H1 (cell line): ENCODE data around the gene FAN1. TPM values are rescaled to one million over a fixed set of nuclear protein-coding genes. Genes with fewer than 3 reads are reported as not detected.

Experiments
- CTCF ChIA-PET: fragments of 300-600 bp; sonication (Branson Sonifier 250); formaldehyde crosslinking; loops from one replicate; lab custom pipeline; 2021; ENCODE audit not compliant: partially characterized antibody; lab: Charles Lee
- POLR2A ChIA-PET: fragments of 300-600 bp; sonication (Branson Sonifier 250); formaldehyde crosslinking; loops from one replicate; lab custom pipeline; 2021; ENCODE audit warnings: inconsistent platforms; ENCODE audit not compliant: partially characterized antibody; lab: Charles Lee
- DNase-seq, 2 experiments: peaks; one replicate each; pipeline versions ENCODE4 v3.0.0 to v3.0.0-alpha.2; 2010 to 2022; ENCODE audit warnings: low spot score in 2 of 2, low read depth in 1 of 2, mixed read lengths in 1 of 2
- FAIRE-seq: peaks from 2 replicates; lab custom pipeline; 2011; peaks lifted over from hg19 to GRCh38; lab: Jason Lieb, UNC
- H2AFZ ChIP-seq: 2 replicates; pipeline ENCODE4 v1.8.1; 2012; ENCODE audit warnings: low read length, inconsistent platforms
- H2AK5ac ChIP-seq: 2 replicates; pipeline ENCODE4 v1.6.1; 2013; ENCODE audit warnings: low read depth, low read length
- H2BK120ac ChIP-seq: replicated peaks from 2 replicates; pipeline ENCODE3; 2013; ENCODE audit warnings: low read depth, low read length, inconsistent platforms
- H2BK12ac ChIP-seq: 2 replicates; pipeline ENCODE4 v1.6.1; 2013; ENCODE audit warnings: low read depth, low read length
- H2BK15ac ChIP-seq: 2 replicates; pipeline ENCODE4 v1.6.1; 2013; ENCODE audit warnings: low read length
- H2BK20ac ChIP-seq: 2 replicates; pipeline ENCODE4 v1.6.1; 2013; ENCODE audit warnings: low read length
- H2BK5ac ChIP-seq: 2 replicates; pipeline ENCODE4 v1.6.1; 2013; ENCODE audit warnings: low read depth, low read length
- H3K14ac ChIP-seq: 2 replicates; pipeline ENCODE4 v1.6.1; 2013; ENCODE audit warnings: inconsistent platforms; ENCODE audit not compliant: insufficient read length
- H3K18ac ChIP-seq: 2 replicates; pipeline ENCODE4 v1.6.1; 2013; ENCODE audit warnings: low read length; ENCODE audit errors: extremely low read depth
- H3K23ac ChIP-seq: 2 replicates; pipeline ENCODE4 v1.6.1; 2013; ENCODE audit warnings: inconsistent platforms; ENCODE audit not compliant: insufficient read length
- H3K23me2 ChIP-seq: 2 replicates; pipeline ENCODE4 v1.6.1; 2013; ENCODE audit warnings: low read depth, low read length
- H3K27ac ChIP-seq: 2 replicates; pipeline ENCODE4 v1.6.1; 2011; ENCODE audit warnings: low read depth, low read length, inconsistent platforms
- H3K27me3 ChIP-seq, 4 experiments: replicated peaks in 1 of 4; 1 replicate in 1 of 4; 2 replicates in 3 of 4; pipeline versions ENCODE4 v1.6.1 to v1.8.1; 2011 to 2013; ENCODE audit warnings: low read length in 3 of 4, mild to moderate bottlenecking in 3 of 4, inconsistent platforms in 2 of 4, mixed read lengths in 2 of 4, moderate library complexity in 1 of 4; ENCODE audit not compliant: control insufficient read depth in 3 of 4, insufficient read depth in 3 of 4; ENCODE audit errors: extremely low read depth in 1 of 4
- H3K36me3 ChIP-seq, 4 experiments: 2 replicates each; pipeline versions ENCODE4 v1.6.1 to v1.8.1; 2011 to 2013; ENCODE audit warnings: mild to moderate bottlenecking in 4 of 4, low read length in 3 of 4, moderate library complexity in 2 of 4, control low read depth in 1 of 4, inconsistent platforms in 1 of 4; ENCODE audit not compliant: insufficient read depth in 4 of 4, control insufficient read depth in 2 of 4
- H3K4ac ChIP-seq: replicated peaks from 2 replicates; pipeline ENCODE3; 2013; ENCODE audit warnings: low read length, low read depth, mixed read lengths, inconsistent platforms; ENCODE audit not compliant: insufficient read length
- H3K4me1 ChIP-seq, 4 experiments: replicated peaks in 1 of 4; 1 replicate in 1 of 4; 2 replicates in 3 of 4; pipeline versions ENCODE4 v1.6.1 to v1.8.1; 2011 to 2013; ENCODE audit warnings: low read length in 3 of 4, inconsistent platforms in 2 of 4, mixed read lengths in 1 of 4; ENCODE audit not compliant: insufficient read depth in 4 of 4, control insufficient read depth in 3 of 4
- H3K4me2 ChIP-seq, 2 experiments: 2 replicates each; pipeline versions ENCODE4 v1.6.1 to v1.8.1; 2011 to 2013; ENCODE audit warnings: low read depth in 2 of 2, low read length in 2 of 2, control low read depth in 1 of 2, inconsistent platforms in 1 of 2, mild to moderate bottlenecking in 1 of 2; ENCODE audit not compliant: insufficient read depth in 1 of 2
- H3K4me3 ChIP-seq, 4 experiments: fragments of 200-600, 300-600 bp in 1 of 4; sonication (generic), shearing (Covaris generic), sonication (Bioruptor Twin) in 1 of 4; 2 replicates each; pipeline versions ENCODE4 v1.5.1 to v1.8.1; 2011 to 2016; ENCODE audit warnings: low read length in 4 of 4, low read depth in 3 of 4, control low read depth in 2 of 4, inconsistent platforms in 2 of 4, mild to moderate bottlenecking in 2 of 4, mixed read lengths in 1 of 4, moderate library complexity in 1 of 4; ENCODE audit not compliant: insufficient read depth in 2 of 4; ENCODE audit errors: extremely low read depth in 1 of 4
- H3K56ac ChIP-seq: replicated peaks from 2 replicates; pipeline ENCODE3; 2013; ENCODE audit warnings: low read depth, mild to moderate bottlenecking, mixed read lengths, low read length, inconsistent platforms; ENCODE audit not compliant: insufficient read length
- H3K79me1 ChIP-seq: 2 replicates; pipeline ENCODE4 v1.6.1; 2013; ENCODE audit warnings: low read depth, low read length, control low read depth
- H3K79me2 ChIP-seq, 2 experiments: 2 replicates each; pipeline versions ENCODE4 v1.6.1 to v1.8.1; 2012 to 2013; ENCODE audit warnings: low read length in 2 of 2, mild to moderate bottlenecking in 2 of 2, inconsistent platforms in 1 of 2; ENCODE audit not compliant: insufficient read depth in 2 of 2, control insufficient read depth in 1 of 2
- H3K9ac ChIP-seq, 4 experiments: replicated peaks in 1 of 4; 1 replicate in 1 of 4; 2 replicates in 3 of 4; pipeline versions ENCODE4 v1.6.1 to v1.8.1; 2011 to 2013; ENCODE audit warnings: low read depth in 3 of 4, low read length in 3 of 4, control low read depth in 2 of 4, mild to moderate bottlenecking in 2 of 4, moderate library complexity in 2 of 4, inconsistent platforms in 1 of 4; ENCODE audit errors: extremely low read depth in 1 of 4
- H3K9me3 ChIP-seq, 2 experiments: 2 replicates each; pipeline versions ENCODE4 v1.6.1 to v1.8.1; 2012 to 2013; ENCODE audit warnings: mild to moderate bottlenecking in 2 of 2, moderate library complexity in 2 of 2, control low read depth in 1 of 2, inconsistent platforms in 1 of 2, low read depth in 1 of 2, low read length in 1 of 2, mixed read lengths in 1 of 2; ENCODE audit not compliant: insufficient read depth in 2 of 2
- H4K20me1 ChIP-seq, 2 experiments: replicated peaks in 1 of 2; 2 replicates each; pipeline versions ENCODE3 to v1.8.1; 2011 to 2013; ENCODE audit warnings: inconsistent platforms in 2 of 2, low read length in 2 of 2, mild to moderate bottlenecking in 1 of 2; ENCODE audit not compliant: insufficient read depth in 2 of 2, control insufficient read depth in 1 of 2
- H4K5ac ChIP-seq: 2 replicates; pipeline ENCODE4 v1.6.1; 2013; ENCODE audit warnings: low read length, low read depth, mixed read lengths, inconsistent platforms; ENCODE audit not compliant: insufficient read length
- H4K8ac ChIP-seq: 2 replicates; pipeline ENCODE4 v1.8.0; 2013; ENCODE audit warnings: mild to moderate bottlenecking, moderate library complexity, low read length, inconsistent platforms; ENCODE audit not compliant: insufficient read depth; ENCODE audit errors: extremely low read depth
- H4K91ac ChIP-seq: replicated peaks from 2 replicates; pipeline ENCODE3; 2013; ENCODE audit warnings: low read length, mixed read lengths, inconsistent platforms; ENCODE audit not compliant: insufficient read length
- ATF2 ChIP-seq: IDR thresholded peaks from 2 replicates; pipeline ENCODE4 v1.6.1; 2012; ENCODE audit warnings: low read length, inconsistent platforms
- CEBPB ChIP-seq: IDR thresholded peaks from 2 replicates; pipeline ENCODE4 v1.6.1; 2012; ENCODE audit warnings: low read depth, low read length
- JUN ChIP-seq: IDR thresholded peaks from 2 replicates; pipeline ENCODE4 v1.6.1; 2011; ENCODE audit warnings: low read depth, mild to moderate bottlenecking, improper control_type of control experiment, low read length
- JUND ChIP-seq: IDR thresholded peaks from 2 replicates; pipeline ENCODE4 v1.6.1; 2011; ENCODE audit warnings: mild to moderate bottlenecking, improper control_type of control experiment, low read length
- KDM1A ChIP-seq: fragments of 200-600, 300-600 bp; sonication (generic); IDR thresholded peaks from 2 replicates; pipeline ENCODE4 v1.7.1; 2016; ENCODE audit warnings: mild to moderate bottlenecking, low read length, borderline replicate concordance
- KDM4A ChIP-seq: IDR thresholded peaks from one replicate; pipeline ENCODE4 v1.7.1; 2012; ENCODE audit warnings: low read depth, mild to moderate bottlenecking, moderate library complexity, low read length, inconsistent platforms; ENCODE audit not compliant: severe bottlenecking
- POLR2A ChIP-seq, 2 experiments: IDR thresholded peaks; 1 replicate in 1 of 2; 2 replicates in 1 of 2; pipeline ENCODE4 v1.6.1; 2011; ENCODE audit warnings: low read depth in 2 of 2, low read length in 2 of 2, mild to moderate bottlenecking in 2 of 2; ENCODE audit errors: control extremely low read depth in 1 of 2
- RNF2 ChIP-seq: fragments of 200-900, 300-1000 bp; sonication (generic); IDR thresholded peaks from 2 replicates; pipeline ENCODE4 v1.7.1; 2016; ENCODE audit warnings: borderline replicate concordance, low read depth, mild to moderate bottlenecking, antibody characterized with exemption, low read length; ENCODE audit not compliant: poor library complexity, severe bottlenecking; ENCODE audit errors: missing control alignments
- SAP30 ChIP-seq: fragments of 300-600 bp; sonication (generic); IDR thresholded peaks from 2 replicates; pipeline ENCODE4 v1.7.1; 2012; ENCODE audit warnings: low read length, moderate library complexity, mild to moderate bottlenecking, inconsistent platforms; ENCODE audit not compliant: insufficient read depth, insufficient replicate concordance
- SP1 ChIP-seq: IDR thresholded peaks from 2 replicates; pipeline ENCODE4 v1.6.1; 2011; ENCODE audit warnings: low read depth, low read length
- SP2 ChIP-seq: IDR thresholded peaks from 2 replicates; pipeline ENCODE4 v1.6.1; 2012; ENCODE audit warnings: mild to moderate bottlenecking, low read length, inconsistent platforms
- TAF1 ChIP-seq: IDR thresholded peaks from 2 replicates; pipeline ENCODE4 v1.6.1; 2011; ENCODE audit warnings: mild to moderate bottlenecking, low read depth, low read length
- YY1 ChIP-seq: IDR thresholded peaks from 2 replicates; pipeline ENCODE4 v1.6.1; 2011; ENCODE audit warnings: low read depth, mild to moderate bottlenecking, low read length
- WGBS, 2 experiments: shearing (Covaris generic) in 1 of 2; methylation state at CpG; one replicate each; pipeline versions ENCODE4 v1.1.6 to v1.1.7; 2013 to 2015; ENCODE audit warnings: low lambda C conversion rate in 2 of 2, mixed read lengths in 2 of 2, inconsistent platforms in 1 of 2, low coverage in 1 of 2, missing lambda C conversion rate in 1 of 2; ENCODE audit not compliant: insufficient replicate concordance in 2 of 2, insufficient coverage in 1 of 2, insufficient read length in 1 of 2; ENCODE audit errors: extremely low coverage in 1 of 2, missing lambda C conversion rate in 1 of 2; 5-methylcytosine and 5-hydroxymethylcytosine counted together
- polyA plus RNA-seq, 7 experiments: library from polyadenylated mRNA; depleted of rRNA in 3 of 7; stranded (reverse) in 5 of 7; unstranded in 2 of 7; fragments of >200 nt in 5 of 7; fragments of 200-250 nt in 2 of 7; gene quantifications; 1 replicate in 5 of 7; 2 replicates in 1 of 7; 4 replicates in 1 of 7; pipeline versions ENCODE4 v1.2.1 to v1.2.3, GENCODE V29; 2011 to 2013; ENCODE audit warnings: missing spikeins in 2 of 7, mixed read lengths in 2 of 7
- total RNA-seq: library from RNA; stranded (reverse); fragmentation: NEBNext Ultra II Directional; extraction: Animal tissue kit (Norgen Biotek cat#: 25700); gene quantifications from 2 replicates; pipeline ENCODE4 v1.2.1, GENCODE V29; 2021

Gene FAN1
- total and polyA plus RNA-seq, 2 of the 8 experiments (the other 6 are each of a cell fraction or from before 2014, with no cell fraction given) = 8.6 to 24.9 TPM

- H3K27ac ChIP-seq = no peak overlapping the region
- DNase-seq = no peak
- no peak overlapping the region for H3K14ac ChIP-seq
- no peak overlapping the region for H2BK12ac ChIP-seq
- no peak overlapping the region for H2BK120ac ChIP-seq
- no peak overlapping the region for H3K9ac ChIP-seq
- FAIRE-seq = no peak
- no peak overlapping the region for H2BK15ac ChIP-seq
- H3K79me1 ChIP-seq = no peaks in the 10 kb centered on the region; the same call in 1 of the 2 replicates
- H4K20me1 ChIP-seq = no peaks in the 10 kb centered on the region
- POLR2A ChIA-PET = interaction anchor here (1.0 to 1.8 kb wide), 2 partner anchors 8 to 9 kb away, joined by 4 to 5 read pairs; no protein-coding TSS in a partner anchor
- no peak overlapping the region for H2AK5ac ChIP-seq
- H3K4ac ChIP-seq = no peak overlapping the region
- H4K91ac ChIP-seq = no peak overlapping the region
- H4K5ac ChIP-seq = no peak overlapping the region
- no peaks in the 10 kb centered on the region for H3K4me1 ChIP-seq
- CTCF ChIA-PET = interaction anchor here (1.1 kb wide), 1 partner anchor 198 kb away, joined by 5 read pairs; no protein-coding TSS in a partner anchor
- H3K18ac ChIP-seq = no peak overlapping the region
- no peaks in the 10 kb centered on the region; a peak in 1 of 4 replicates for H3K9me3 ChIP-seq
- H4K8ac ChIP-seq = no peak overlapping the region
- no peak overlapping the region for H3K4me2 ChIP-seq
- H3K23ac ChIP-seq = no peak overlapping the region
- H3K4me3 ChIP-seq = no peak overlapping the region
- 91% methylated on average over 8 of the region's 8 CpGs; no CpG with 5 or more reads in 1 of the 2 experiments for WGBS, 2 experiments
- no peak overlapping the region for H2AFZ ChIP-seq
- no peaks in the 10 kb centered on the region for H3K79me2 ChIP-seq
- no peak overlapping the region for H3K56ac ChIP-seq
- H2BK5ac ChIP-seq = no peak overlapping the region
- no peaks in the 10 kb centered on the region for H3K27me3 ChIP-seq
- no peaks in the 10 kb centered on the region for H3K23me2 ChIP-seq
- H2BK20ac ChIP-seq = no peak overlapping the region
- H3K36me3 ChIP-seq = peaks cover 6 to 49% (median 39%) of the 10 kb centered on the region in 4 experiments
- TF ChIP-seq SP1 = no peak
- TF ChIP-seq POLR2A (IDR thresholded peaks at IDR 0.05; ENCODE audit: control extremely low read depth in 1 of 2, low read depth in 2 of 2, low read length in 2 of 2) = no peak
- no peak for TF ChIP-seq ATF2
- TF ChIP-seq KDM1A = no peak
- no peak for TF ChIP-seq SAP30
- TF ChIP-seq CEBPB = no peak
- TF ChIP-seq YY1 = no peak
- TF ChIP-seq JUN = no peak
- TF ChIP-seq RNF2 = no peak
- no peak for TF ChIP-seq SP2
- TF ChIP-seq KDM4A = no peak
- no peak for TF ChIP-seq TAF1
- no peak for TF ChIP-seq JUND
Observed at GRCh38 chr15:30930422-30930821, 26.7 kb downstream of the FAN1 start.
